ENCODE results near the gene KISS1.

The KISS1 gene

DNA sequence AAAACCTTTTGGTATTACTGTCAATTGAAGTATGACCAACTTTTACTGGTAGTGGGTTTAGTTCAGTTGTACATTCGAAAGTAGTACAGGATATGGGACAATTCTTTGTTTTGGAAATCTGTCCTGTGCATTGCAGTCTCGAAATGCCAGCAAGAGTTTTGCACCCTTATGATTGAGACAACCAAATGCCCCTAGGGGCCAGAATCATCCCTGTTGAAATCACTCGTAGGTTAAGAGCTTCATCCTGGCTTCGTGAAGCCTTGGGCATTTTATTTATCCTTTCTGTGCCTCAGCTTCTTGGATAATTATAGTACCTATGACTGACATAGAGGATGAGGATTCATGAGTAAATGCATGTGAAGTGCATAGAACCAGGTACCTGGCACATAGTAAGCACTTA lies 19.9 kb upstream of the KISS1 start:
- Histone ChIP-seq H3K9me3 (ENCODE audit: control insufficient read depth, insufficient read depth, low read length) (no peaks in the 10 kb centered on the region), H3K4me3 (ENCODE audit: low read depth, low read length) (no peak overlapping the region), H3K27me3 (ENCODE audit: control insufficient read depth, insufficient read depth, low read length) (no peaks in the 10 kb centered on the region), H3K4me1 (ENCODE audit: control insufficient read depth, insufficient read depth, low read length) (peaks cover 2% of the 10 kb centered on the region), H3K9ac (ENCODE audit: low read depth, low read length) (no peak overlapping the region), H3K36me3 (ENCODE audit: control insufficient read depth, insufficient read depth, low read length) (no peaks in the 10 kb centered on the region)

DNA sequence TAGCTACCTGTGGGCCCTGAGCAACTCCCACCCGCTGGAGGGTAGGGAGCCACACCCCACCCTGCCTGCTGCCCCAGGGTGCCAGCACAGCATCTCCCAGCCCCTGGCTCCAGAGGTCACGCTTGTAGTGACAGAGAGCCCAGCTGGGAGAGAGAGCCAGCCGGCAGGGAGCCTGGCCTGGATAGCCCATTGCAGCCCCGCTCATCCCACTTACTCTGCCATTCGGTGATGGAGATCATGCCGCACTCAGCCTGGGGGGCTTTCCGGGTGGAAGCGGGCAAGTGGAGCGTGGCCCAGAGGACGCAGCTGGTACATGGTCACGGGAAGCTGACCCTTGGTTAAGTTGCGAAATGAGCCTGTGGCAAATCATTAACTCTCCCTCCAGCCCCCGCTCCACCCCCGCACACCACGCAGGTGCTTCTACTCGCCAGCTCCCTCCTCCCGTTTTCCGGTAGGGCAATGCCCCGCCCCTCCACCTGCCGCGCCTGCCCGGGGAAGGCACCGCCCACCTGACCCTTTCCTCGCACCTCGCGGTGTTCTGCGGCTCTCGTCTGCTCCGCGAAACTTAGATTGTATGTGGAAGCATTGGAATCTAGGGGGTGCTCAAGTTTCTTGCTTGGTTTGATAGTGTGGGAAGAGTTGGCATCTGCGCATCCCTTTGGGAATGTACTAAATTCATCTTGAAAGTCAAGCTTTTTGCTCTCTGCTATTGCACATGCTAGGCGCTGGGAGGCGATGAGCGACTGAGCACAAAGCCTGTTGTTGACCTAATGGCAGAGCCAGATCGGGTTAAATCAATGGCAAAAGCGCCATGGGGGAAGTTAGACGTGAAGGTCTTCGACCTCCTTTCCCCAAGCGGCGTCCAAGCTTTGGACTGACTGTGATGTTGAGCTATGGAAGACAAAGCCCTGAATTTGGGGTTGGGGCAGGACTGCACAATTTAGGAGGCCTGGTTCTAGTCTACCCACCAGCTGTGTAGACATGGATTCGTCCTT lies 17.7 kb upstream of the KISS1 start, which contains the start of gene GOLT1A:
Gene GOLT1A (minus strand): TSS at position 321 of the 995 bp plus-strand sequence. CDS start 82 bp downstream, at position 239.
- no peaks in the 10 kb centered on the region for H3K27me3 ChIP-seq (ENCODE audit: control insufficient read depth, insufficient read depth, low read length)
- H3K9me3 ChIP-seq (ENCODE audit: control insufficient read depth, insufficient read depth, low read length): no peaks in the 10 kb centered on the region
- no peak within 1 kb of the TSS for H3K9ac ChIP-seq (ENCODE audit: low read depth, low read length)
- H3K36me3 ChIP-seq (ENCODE audit: control insufficient read depth, insufficient read depth, low read length): no peaks in the 10 kb centered on the region
- peak within 1 kb of the TSS; percentile 82 for H3K4me3 ChIP-seq (ENCODE audit: low read depth, low read length)
- H3K4me1 ChIP-seq (ENCODE audit: control insufficient read depth, insufficient read depth, low read length): no peaks in the 10 kb centered on the region

DNA sequence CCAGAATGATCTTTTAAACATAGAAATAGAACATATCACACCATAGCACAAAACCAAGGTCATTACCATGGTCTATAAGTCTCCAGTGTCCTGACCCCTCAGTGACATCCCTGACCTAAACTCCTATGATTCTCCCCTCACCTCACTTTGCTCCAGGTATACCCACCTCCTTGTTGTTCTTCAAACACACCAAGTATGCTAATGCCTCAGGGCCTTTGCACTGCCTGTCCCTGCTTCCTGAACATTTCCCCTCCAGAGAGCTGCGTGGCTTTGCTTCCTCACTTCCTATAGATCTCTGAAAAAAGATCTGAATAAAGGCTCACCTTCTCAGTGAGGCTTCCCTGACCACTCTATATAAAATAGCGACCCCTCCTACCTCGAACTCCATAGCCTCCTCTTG lies 16.4 kb upstream of the KISS1 start:
- Histone ChIP-seq H3K9me3 (ENCODE audit: control insufficient read depth, insufficient read depth, low read length) (no peaks in the 10 kb centered on the region), H3K27me3 (ENCODE audit: control insufficient read depth, insufficient read depth, low read length) (no peaks in the 10 kb centered on the region), H3K36me3 (ENCODE audit: control insufficient read depth, insufficient read depth, low read length) (no peaks in the 10 kb centered on the region), H3K4me3 (ENCODE audit: low read depth, low read length) (no peak overlapping the region), H3K4me1 (ENCODE audit: control insufficient read depth, insufficient read depth, low read length) (no peaks in the 10 kb centered on the region), H3K9ac (ENCODE audit: low read depth, low read length) (no peak overlapping the region)

DNA sequence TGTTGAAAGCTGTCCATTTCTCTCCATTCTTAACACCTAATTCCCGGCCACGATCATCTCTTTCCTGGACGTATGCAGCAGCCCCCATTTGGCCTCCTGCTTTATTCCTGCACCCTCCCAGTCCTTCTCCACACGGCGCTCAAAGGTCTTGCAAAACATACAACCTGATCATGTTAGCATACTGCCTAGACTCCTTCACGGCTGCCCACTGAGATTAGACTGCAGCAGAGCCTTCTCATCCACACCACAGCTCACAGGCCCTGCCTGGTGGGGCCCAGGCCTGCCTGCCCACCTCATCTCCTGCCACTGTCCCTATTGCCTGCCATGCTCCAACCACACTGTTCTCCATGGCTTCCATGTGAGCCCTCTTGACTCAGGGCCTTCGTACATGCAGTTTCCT lies 14.8 kb upstream of the KISS1 start:
- Histone ChIP-seq H3K27me3 (ENCODE audit: control insufficient read depth, insufficient read depth, low read length) (no peaks in the 10 kb centered on the region), H3K36me3 (ENCODE audit: control insufficient read depth, insufficient read depth, low read length) (no peaks in the 10 kb centered on the region), H3K9me3 (ENCODE audit: control insufficient read depth, insufficient read depth, low read length) (no peaks in the 10 kb centered on the region), H3K4me3 (ENCODE audit: low read depth, low read length) (no peak overlapping the region), H3K9ac (ENCODE audit: low read depth, low read length) (no peak overlapping the region), H3K4me1 (ENCODE audit: control insufficient read depth, insufficient read depth, low read length) (peaks cover 3% of the 10 kb centered on the region)

DNA sequence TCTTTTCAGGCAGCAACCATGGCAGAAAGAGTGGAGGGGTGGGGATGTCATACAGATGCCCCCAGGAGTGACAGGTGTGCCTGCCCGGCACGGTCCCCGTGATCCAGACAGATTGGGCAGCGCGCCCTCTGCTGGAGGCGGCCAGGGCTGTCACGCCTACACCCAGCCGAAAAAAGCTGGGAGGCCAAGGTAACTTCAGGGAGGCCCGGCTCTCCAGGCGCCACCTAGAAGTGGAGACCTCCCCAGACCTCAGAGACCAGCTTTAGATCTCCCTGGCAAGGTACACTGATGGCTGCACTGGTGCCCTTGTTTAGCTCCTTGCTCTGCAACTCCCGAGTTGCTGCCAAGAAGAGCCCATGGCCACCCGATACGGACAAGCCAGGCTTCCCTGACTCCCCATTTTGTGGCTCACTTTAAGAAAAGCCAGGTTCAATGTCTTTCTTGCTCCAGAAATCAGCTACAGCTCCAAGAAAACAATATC lies 10.9 kb upstream of the KISS1 start:
- Histone ChIP-seq H3K4me3 (ENCODE audit: low read depth, low read length) (no peak overlapping the region), H3K4me1 (ENCODE audit: control insufficient read depth, insufficient read depth, low read length) (peaks cover 3% of the 10 kb centered on the region), H3K9ac (ENCODE audit: low read depth, low read length) (no peak overlapping the region), H3K9me3 (ENCODE audit: control insufficient read depth, insufficient read depth, low read length) (no peaks in the 10 kb centered on the region), H3K36me3 (ENCODE audit: control insufficient read depth, insufficient read depth, low read length) (no peaks in the 10 kb centered on the region), H3K27me3 (ENCODE audit: control insufficient read depth, insufficient read depth, low read length) (no peaks in the 10 kb centered on the region)

DNA sequence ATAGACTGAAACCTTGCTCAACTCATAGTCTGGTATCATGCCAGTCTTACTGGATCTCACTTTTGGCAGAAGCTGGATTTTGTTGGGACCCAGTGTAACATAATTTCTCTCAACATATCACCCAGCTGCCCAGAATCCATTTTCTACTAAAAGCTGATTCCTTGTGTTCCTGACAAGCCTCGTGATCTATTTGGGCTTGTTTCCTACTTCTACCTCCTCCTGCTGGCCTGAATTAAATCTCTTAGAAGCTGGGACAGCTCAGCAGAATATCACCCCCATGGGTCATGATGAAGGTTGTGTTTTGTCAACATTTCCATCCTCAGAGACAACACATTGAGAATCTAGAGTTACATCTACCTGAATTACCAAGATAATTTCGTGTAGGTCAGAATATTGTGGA lies 9.8 kb upstream of the KISS1 start:
- no peak overlapping the region for H3K4me3 ChIP-seq (ENCODE audit: low read depth, low read length)
- H3K9me3 ChIP-seq (ENCODE audit: control insufficient read depth, insufficient read depth, low read length): no peaks in the 10 kb centered on the region
- no peak overlapping the region for H3K9ac ChIP-seq (ENCODE audit: low read depth, low read length)
- H3K27me3 ChIP-seq (ENCODE audit: control insufficient read depth, insufficient read depth, low read length): no peaks in the 10 kb centered on the region
- H3K36me3 ChIP-seq (ENCODE audit: control insufficient read depth, insufficient read depth, low read length): no peaks in the 10 kb centered on the region
- peaks cover 3% of the 10 kb centered on the region for H3K4me1 ChIP-seq (ENCODE audit: control insufficient read depth, insufficient read depth, low read length)

DNA sequence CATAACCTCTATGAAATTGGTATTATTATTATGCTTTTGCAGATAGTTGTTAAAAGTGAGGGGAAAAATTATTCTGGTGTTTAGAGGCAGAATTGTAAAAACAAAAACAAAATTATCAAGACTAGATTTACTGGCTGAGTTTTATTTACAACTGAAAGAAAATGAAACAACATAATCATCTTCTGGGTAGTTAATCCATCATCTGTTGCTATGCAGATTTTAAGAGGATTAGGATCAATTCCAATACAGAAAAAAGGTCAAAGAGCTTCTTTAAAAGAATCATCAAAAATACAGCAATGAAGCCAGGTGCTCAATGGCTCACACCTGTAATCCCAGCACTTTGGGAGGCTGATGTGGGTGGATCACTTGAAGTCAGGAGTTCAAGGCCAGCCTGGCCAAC lies 9.2 kb upstream of the KISS1 start:
- Histone ChIP-seq H3K4me1 (ENCODE audit: control insufficient read depth, insufficient read depth, low read length) (peaks cover 3% of the 10 kb centered on the region), H3K9ac (ENCODE audit: low read depth, low read length) (no peak overlapping the region), H3K4me3 (ENCODE audit: low read depth, low read length) (no peak overlapping the region), H3K27me3 (ENCODE audit: control insufficient read depth, insufficient read depth, low read length) (no peaks in the 10 kb centered on the region), H3K36me3 (ENCODE audit: control insufficient read depth, insufficient read depth, low read length) (no peaks in the 10 kb centered on the region), H3K9me3 (ENCODE audit: control insufficient read depth, insufficient read depth, low read length) (no peaks in the 10 kb centered on the region)

DNA sequence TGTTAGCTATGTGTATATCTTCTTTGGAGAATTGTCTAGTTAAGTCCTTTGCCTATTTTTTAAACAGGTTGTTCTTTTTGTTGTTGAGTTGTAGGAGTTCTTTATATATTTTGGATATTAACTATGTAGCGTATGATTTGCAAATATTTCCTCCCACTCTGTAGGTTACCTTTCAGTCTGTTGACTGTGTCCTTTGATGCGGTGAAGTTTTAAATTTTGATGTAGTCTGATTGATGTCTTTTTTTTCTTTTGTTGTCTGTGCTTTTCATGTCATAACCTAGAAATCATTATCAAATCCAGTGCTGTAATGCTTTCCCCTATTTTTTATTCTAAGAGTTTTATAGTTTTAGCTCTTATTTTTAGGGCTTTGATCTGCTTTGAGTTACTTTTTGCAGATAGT lies 8.7 kb upstream of the KISS1 start:
- H3K27me3 ChIP-seq (ENCODE audit: control insufficient read depth, insufficient read depth, low read length): no peaks in the 10 kb centered on the region
- H3K4me3 ChIP-seq (ENCODE audit: low read depth, low read length): no peak overlapping the region
- no peaks in the 10 kb centered on the region for H3K36me3 ChIP-seq (ENCODE audit: control insufficient read depth, insufficient read depth, low read length)
- H3K9ac ChIP-seq (ENCODE audit: low read depth, low read length): no peak overlapping the region
- peaks cover 3% of the 10 kb centered on the region for H3K4me1 ChIP-seq (ENCODE audit: control insufficient read depth, insufficient read depth, low read length)
- H3K9me3 ChIP-seq (ENCODE audit: control insufficient read depth, insufficient read depth, low read length): no peaks in the 10 kb centered on the region

DNA sequence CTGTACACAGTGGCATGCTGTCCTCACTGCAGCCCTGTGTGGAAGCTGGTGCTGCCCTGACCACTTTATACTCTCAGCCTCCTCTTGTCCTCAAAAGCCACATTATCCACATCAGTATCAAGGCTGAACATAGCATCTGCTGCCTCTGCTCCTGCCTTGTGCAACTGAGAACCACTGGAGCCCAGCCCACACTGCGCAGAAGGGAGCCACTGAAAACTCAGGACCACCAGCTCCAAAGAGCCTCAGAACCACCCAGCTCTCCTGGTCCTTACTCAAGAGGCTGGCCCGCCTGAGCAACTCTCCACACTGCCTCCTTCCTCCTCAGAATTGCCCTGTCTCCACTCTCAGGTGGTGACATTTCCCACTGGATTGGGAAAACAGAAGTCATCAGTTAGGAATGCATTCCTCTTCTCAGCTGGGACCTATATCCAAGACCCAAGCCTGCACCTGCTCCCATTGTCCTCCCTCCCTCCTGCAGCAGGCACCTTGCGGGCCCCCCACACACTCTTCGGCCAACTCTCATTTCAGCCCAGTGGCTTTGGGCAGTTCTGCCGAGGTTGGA lies 7.0 kb upstream of the KISS1 start:
- peaks cover 3% of the 10 kb centered on the region for H3K4me1 ChIP-seq (ENCODE audit: control insufficient read depth, insufficient read depth, low read length)
- no peaks in the 10 kb centered on the region for H3K27me3 ChIP-seq (ENCODE audit: control insufficient read depth, insufficient read depth, low read length)
- H3K36me3 ChIP-seq (ENCODE audit: control insufficient read depth, insufficient read depth, low read length): no peaks in the 10 kb centered on the region
- no peak overlapping the region for H3K9ac ChIP-seq (ENCODE audit: low read depth, low read length)
- H3K4me3 ChIP-seq (ENCODE audit: low read depth, low read length): no peak overlapping the region
- H3K9me3 ChIP-seq (ENCODE audit: control insufficient read depth, insufficient read depth, low read length): no peaks in the 10 kb centered on the region

DNA sequence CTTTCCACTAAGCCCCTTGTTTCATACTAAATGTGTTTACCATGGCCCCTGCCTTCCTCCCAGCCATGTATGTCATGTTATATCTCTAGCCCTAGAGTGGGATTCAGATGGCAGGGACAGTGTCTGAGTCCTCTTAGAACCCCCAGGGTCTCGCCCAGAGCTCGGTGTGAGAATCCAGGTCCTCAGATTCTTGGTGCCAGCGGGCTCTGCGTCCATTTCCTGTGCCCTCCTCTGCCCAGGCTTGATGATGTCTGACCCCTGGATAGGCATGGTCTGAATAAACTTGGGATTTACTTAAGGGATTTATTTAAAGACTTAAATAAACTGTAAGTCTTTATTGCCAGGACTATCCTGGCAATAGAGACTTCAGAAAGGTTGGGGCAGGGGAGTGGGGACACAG lies 6.2 kb upstream of the KISS1 start:
- H3K36me3 ChIP-seq (ENCODE audit: control insufficient read depth, insufficient read depth, low read length): no peaks in the 10 kb centered on the region
- H3K4me1 ChIP-seq (ENCODE audit: control insufficient read depth, insufficient read depth, low read length): peaks cover 3% of the 10 kb centered on the region
- H3K4me3 ChIP-seq (ENCODE audit: low read depth, low read length): no peak overlapping the region
- no peak overlapping the region for H3K9ac ChIP-seq (ENCODE audit: low read depth, low read length)
- no peaks in the 10 kb centered on the region for H3K9me3 ChIP-seq (ENCODE audit: control insufficient read depth, insufficient read depth, low read length)
- no peaks in the 10 kb centered on the region for H3K27me3 ChIP-seq (ENCODE audit: control insufficient read depth, insufficient read depth, low read length)

DNA sequence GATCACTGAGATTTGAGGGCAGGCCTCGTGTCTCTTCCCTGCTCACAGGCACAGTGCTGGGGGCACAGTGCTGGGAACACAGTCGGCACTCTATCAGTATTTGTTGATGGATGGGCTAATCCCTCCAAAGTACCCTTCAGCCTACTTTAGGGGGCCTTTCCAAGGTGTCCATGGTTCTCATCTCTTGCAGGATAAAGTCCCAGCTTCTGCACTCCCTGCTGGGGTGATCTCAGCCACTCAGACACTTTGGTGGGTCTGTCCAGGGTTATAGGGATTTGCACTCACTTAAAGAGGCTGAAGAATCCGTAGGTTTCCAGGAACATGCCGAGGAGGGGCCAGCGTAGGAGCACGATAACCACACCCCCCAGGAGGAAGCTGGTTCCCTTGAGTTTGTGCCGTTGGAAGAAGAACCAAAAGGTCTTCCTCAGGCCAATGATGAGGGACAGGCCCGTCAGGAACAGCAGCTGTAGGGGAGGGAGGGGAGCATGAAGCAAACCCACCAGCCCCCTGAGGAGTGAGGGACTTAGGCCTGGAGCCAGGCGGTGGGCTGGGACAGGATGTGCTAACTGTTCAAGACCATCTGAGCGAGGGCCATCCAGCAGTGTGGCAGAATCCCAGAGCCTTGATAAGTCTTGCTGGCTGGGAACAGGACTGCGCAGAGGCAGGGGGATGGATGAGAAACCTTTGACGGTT lies 5.2 kb upstream of the KISS1 start:
- Histone ChIP-seq H3K4me1 (ENCODE audit: control insufficient read depth, insufficient read depth, low read length) (no peaks in the 10 kb centered on the region), H3K9ac (ENCODE audit: low read depth, low read length) (no peak overlapping the region), H3K4me3 (ENCODE audit: low read depth, low read length) (no peak overlapping the region), H3K27me3 (ENCODE audit: control insufficient read depth, insufficient read depth, low read length) (no peaks in the 10 kb centered on the region), H3K36me3 (ENCODE audit: control insufficient read depth, insufficient read depth, low read length) (no peaks in the 10 kb centered on the region), H3K9me3 (ENCODE audit: control insufficient read depth, insufficient read depth, low read length) (no peaks in the 10 kb centered on the region)
